ENCODE results near the gene ZNF579. TPM values are rescaled to one million over a fixed set of nuclear protein-coding genes. Genes with fewer than 3 reads are reported as not detected.

The ZNF579 gene
- total and polyA plus RNA-seq, 2 of the 8 experiments (the other 6 are each of a cell fraction or from before 2014, with no cell fraction given): 10.0 to 18.9 TPM

- TF ChIP-seq CTBP2 (IDR thresholded peaks at IDR 0.05; ENCODE audit: borderline replicate concordance, insufficient read depth, insufficient read length, low read length) (no peak), EGR1 (IDR thresholded peaks at IDR 0.05; ENCODE audit: borderline replicate concordance, low read depth, low read length) (no peak), ATF2 (IDR thresholded peaks at IDR 0.05; ENCODE audit: low read length) (no peak), EP300 (IDR thresholded peaks at IDR 0.05; ENCODE audit: borderline replicate concordance in 1 of 2, low read depth in 2 of 2, low read length in 2 of 2) (no peak), CHD2 (IDR thresholded peaks at IDR 0.05; ENCODE audit: low read length) (no peak), MAFK (IDR thresholded peaks at IDR 0.05; ENCODE audit: low read depth, low read length) (no peak)
Measured at GRCh38 chr19:55552620-55553019, 28.0 kb downstream of the ZNF579 start (continued).

Data from H1 (cell line).